HPDE6-E6E7 (cell line): Measurements from ENCODE around the gene CCL4L2.
A peak's percentile ranks its signal among the peaks of the same experiment; 100 is the strongest.
"Not testable (repeated sequence)": the region's sequence is repeated elsewhere in the genome, so short reads cannot be mapped to it uniquely, and the experiment has no call there.

Experiments
- DNase-seq: peaks from one replicate; pipeline ENCODE4 v3.0.0; 2011; ENCODE audit warnings: missing footprints; ENCODE audit errors: extremely low spot score

CCL4L2 gene

DNA sequence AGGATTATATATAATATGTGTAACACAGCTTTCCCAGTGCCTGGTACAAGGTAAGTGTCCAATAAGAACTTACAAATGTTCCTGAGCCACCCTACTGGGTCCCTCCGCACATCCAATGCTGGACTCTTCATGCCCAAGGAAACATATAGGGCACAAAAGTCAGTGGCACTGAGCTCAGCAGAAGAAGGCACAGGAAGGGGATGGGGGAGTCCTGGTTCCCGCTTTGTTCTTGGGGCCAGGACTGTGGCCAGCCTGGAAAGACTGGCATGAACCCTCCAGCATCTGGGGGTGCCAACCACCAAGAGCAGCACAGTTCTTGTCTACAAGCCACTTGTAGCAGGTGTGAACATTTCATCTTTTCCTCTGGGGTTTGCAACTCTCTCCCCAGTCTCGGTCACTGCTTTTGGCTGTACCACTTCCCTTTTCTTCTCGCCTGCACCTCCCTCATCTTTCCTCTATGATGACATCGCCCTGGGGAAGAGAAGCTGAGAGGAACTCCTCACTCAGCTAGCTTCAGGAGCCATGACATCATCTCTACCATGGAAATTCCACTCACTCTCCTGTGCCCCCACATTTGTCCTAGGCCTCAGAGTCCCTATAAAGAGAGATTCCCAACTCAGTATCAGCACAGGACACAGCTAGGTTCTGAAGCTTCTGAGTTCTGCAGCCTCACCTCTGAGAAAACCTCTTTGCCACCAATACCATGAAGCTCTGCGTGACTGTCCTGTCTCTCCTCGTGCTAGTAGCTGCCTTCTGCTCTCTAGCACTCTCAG is at the start of gene CCL4L2:
Gene CCL4L2 (plus strand): TSS at position 625 of the 773 bp plus-strand sequence.
- DNase-seq, result not testable (repeated sequence)

DNA sequence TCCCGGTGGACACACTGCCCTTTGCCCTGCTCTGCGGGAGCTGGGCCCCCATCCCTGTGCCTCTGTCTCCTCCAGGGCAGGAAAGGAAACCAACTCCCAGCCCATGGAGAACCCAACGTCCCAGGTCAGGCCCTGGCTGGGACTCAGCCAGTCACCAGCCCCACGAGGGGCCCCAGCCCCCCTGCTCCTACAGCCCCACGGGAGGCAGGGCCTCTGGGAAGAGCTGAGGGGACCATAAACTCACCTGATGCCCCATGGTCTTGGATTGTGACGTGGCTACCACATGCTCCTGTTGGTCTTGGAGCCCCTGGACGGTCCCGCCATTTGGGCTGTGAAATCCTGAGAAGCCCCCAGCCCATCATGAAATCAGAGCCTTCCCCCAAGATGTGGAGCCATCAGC is 42.0 kb upstream of the CCL4L2 start:
- DNase-seq, result not testable (repeated sequence)

DNA sequence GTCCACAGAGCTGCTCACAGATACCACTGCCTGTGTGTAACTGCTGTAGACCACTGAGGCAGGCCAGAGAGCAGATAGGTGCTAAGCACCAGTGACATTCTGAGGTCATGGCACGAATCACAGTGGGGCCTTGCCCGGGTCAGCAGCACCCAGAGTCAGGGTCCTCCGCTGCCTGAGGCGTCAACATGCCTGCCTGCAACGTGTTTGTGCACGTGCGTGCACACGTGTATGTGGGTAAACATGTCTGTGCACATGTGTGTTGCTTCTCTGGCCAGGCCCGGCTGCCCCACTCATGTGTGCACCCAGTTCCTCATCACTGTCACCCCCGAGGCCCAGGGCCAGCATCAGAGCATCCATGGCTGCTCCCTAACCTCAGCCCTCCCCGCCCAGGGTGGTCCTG is 34.3 kb upstream of the CCL4L2 start, which contains the start of gene TBC1D3B:
Gene TBC1D3B (minus strand): TSS at position 101 of the 400 bp plus-strand sequence. CDS start 1,586 bp downstream, outside the sequence.
- not testable (repeated sequence) for DNase-seq

DNA sequence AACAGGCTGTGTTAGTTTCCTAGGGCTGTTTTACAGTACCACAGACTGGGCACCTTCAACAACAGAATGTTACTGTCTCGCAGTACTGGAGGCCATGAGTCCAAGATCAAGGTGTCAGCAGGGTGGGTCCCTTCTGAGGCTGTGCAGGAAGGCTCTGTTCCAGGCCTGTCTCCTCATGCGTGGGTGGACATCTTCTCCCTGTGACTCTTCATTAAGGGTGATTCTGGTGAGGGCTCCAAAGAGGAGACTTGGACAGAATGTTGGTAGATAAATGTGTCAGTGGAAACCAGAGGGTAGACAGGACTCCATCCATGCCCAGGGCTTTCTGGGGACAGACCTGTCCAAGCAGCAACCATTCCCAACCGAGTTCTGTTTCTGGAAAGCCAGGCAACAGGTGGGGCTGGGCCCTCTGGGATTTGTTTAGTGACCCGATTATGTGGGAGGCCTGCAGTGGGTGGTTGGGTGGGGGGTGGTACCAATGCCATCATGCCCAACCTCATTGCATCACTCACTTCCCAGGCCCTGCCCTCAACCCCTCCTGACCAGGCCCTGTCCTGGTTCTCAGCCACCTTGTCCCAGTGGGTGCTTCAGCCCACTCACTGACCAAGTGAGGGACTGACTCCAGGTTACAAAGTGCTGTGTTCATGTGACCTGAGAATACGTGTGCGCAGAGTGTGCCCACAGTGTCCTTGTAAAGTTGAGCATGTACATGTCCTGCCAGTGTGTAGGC is 29.3 kb upstream of the CCL4L2 start:
- DNase-seq, result not testable (repeated sequence)

DNA sequence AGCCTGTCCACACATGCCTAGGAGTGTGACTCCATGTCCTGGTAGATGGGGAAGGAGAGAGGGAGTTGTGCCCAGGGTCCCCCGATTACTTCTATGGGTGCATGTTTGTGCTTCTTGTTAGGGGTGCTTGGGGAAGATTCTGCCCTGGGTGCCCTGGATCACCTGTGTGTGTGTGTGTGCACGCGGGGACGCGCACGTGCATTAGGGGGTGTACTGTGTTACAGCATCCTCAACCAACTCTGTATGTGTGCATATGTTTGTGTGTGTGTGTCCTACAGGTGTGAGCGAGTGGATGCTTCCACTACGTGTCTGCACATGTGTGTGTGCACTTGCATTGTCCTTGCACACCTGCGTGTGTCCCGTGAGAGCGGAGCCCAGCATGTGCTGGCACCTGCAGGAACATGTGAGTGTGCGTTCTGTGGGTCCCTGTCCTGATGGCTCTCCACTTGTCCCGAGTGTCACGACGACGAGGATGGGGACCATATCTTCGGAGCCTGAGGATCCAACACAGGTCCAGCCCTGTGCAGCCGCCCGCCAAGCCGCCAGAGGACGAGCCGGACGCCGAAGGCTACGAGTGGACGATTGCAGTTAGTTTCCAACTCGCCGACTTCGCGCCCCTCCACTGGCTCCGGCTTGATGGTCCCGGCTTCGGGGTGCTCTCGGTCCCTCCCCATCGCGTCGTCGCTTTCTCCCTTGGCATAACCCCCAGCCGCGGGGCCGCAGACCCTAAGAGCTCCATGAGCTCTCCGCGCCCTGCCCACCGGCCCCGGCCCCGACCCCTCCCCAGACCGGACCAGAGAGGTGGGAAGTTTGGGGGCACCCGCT is 28.5 kb upstream of the CCL4L2 start:
- DNase-seq, result no peak

DNA sequence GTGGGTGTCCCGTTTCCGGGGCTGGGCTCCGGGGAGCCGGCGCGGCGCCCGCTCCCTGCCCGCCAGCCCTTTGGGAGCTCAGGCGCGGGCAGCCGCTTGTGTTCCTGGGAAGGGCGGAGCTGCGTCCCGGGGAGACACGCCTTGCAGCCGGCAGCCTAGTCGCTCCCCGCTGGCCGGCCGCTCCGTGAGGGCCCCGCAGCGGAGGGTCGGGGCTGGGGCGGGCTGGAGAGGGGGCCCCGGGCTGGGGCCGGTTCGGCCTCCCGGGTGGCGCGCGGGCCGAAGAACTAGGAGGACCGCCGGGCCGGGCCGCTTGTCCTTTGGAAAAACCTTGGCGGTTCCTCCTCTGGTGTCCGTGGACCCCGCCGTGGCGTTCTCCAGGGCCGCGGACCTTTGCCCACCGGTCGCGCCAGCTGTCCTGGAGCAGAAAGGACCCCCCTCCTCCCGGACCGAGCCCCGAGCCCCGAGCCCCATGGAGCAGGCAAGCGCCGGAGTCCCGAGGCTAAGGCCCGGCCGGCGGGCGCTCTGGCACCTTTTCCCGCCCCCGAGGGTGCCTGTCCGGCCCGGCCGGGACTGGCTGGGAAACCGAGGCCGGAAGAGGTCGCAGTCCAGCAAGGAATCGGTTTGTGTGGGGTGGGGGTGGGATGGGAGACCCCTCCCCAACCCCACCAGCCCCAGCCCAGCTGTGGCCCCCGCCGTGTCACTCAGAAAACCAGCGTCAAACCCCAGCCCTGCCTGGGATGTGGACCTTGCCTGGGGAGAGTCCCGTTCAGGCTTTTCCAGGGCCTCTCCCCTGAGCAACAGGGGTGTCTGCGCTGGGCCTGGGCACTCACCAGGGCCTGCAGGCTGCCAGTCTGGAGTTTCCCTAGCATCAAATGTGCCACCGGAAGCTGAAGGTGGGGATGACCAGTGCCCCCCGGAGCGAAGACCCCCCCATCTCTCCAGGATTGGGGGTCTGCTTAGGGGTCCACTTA is 27.6 kb upstream of the CCL4L2 start:
- DNase-seq, result peak; percentile 72

DNA sequence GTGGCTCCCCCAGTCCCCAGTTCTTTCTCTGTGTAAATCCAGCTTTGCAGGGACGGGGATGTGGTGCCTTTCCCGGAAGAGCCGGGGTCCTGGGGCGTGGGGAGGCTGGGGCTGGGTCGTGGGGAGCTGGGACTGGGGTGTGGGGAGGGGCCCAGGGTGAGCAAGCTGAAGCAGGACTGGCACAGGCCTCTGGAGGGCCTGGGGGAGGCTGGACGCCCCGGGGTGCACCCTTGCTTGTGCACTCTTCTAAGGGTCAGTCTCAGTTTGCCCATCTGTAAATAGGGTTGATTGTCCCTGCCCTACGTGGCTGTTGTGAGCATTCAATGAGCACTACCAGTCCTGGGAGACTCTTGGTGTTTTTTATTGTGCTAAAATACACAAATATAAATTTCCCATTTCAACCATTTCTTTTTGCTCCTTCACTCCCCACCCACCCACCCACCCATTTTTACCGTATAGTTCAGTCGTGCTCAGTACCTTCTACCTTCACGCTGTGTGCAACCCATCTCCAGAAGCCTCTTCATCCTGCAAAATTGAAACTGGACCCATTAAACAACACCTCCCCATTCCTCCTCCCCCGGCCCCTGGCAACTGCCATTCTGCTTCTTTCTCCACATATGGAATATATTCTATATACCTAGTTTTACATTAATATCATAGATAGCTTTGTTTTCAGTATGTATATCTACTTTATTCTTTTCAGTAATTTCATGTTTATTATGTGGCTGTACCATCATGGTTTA is 26.7 kb upstream of the CCL4L2 start:
- no peak for DNase-seq

DNA sequence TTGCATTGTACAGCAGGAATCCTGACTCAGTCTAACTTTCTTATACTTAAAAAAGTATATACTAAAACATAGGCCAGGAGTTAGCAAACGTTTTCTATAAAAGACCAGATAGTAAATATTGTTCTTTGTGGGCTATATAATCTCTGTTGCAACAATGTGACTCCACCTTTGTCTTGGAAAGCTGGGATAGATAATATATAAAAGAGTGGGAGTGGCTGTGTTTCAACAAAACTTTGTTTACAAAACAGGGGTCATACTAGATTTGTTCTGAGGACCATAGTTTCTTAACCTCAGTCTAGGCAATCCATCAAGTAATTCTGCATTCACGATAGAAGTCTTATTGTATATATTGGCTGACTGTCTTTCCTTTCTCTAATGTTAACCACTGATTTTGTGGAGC is 25.4 kb upstream of the CCL4L2 start:
- DNase-seq, result no peak

DNA sequence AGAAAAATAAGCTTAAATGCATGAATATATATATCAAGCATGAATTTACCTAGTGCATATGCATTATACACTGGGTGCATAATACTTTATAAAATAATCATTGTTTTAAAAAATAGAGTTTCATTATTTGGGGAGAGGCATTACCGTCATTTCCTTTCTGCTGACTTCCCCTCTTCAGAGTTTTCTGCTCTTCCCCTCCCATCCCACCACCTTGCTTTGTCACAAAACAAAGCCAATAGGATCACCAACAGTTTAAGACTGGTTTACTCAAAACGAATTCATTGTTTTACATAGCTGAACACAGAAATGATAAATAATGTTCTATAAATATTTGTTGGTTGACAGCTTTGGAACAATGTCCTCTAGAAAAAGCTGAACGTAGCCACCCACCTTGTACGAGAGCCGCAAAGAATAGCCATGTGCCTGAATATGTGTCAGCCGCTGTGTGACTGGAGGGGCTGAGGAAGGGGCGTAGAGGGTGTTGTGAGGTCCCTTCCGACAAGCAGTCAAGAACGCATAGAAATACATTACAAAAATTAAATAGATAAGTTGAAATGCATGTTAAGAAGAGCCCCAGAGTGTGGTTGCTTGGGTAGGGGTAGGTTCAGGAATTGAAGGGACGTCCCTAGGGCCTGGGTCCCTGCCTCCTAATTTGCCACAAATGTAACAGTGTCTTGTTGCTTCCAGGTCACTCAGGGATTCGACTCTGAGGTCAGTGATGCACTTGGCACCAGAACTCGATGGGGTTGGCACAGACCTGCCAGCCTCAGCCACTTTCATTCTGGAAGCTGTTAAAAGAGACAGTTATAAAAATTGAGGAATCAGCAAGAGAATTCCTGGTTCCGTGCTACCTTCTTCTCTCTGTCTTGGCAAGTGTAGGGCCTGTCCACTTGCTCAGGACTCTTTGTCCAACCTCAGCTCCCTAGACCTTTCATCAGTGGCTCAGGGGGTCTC is 23.8 kb upstream of the CCL4L2 start:
- DNase-seq, result not testable (repeated sequence)

DNA sequence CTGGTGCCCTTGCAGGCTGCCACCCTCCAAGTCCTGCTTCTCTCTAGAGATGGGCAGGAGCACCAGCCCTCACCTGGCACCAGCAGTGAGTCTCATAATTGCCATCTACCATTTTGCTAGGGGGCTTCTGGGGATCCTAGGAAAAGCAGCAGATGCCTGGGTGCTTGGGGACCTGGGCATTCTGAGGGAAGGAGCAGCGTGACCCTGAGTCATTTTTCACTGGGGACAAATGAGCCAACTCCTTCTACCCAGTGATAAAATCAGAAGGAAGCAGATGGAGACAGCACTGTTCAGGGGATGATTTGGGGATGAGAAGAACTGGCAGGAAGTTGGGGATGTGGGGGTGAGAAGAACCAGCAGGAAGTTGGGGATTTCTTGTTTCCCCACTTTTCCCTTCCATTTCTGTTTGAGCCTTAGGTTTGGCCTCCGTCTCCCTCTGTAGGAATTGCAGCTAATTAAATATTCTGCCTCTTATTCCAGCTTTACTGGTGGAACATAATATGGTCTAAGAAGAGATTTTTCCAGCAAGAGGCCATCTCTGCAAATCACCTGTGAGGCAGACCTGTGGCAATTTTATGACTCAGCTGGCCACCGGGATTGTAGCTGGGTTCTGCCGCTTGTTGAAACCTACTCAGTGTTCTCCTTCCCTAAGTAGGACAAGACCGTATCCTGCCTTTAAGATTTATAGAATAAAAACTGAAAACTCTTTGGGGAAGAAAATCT is 22.8 kb upstream of the CCL4L2 start:
- DNase-seq, result not testable (repeated sequence)

DNA sequence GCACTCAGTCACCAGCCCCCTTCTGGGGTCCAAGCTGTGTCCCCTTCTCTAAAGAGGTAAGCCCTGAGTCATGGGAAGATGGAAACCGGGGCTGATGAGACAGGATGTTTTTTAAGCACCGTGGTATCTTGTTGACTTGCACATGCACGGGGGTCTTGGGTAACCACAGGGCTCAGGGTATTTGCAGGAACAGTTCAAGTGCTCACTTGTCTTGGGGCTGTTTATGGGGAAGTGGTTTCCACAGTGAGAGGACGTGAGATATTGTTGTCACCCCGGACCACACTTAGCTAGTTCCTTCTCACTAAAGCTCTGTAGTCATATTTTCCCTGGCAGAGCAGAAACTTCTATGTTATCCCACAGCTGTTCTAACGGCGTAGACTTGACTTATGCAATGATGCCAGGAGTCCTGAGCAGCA is 22.0 kb upstream of the CCL4L2 start:
- no peak for DNase-seq

DNA sequence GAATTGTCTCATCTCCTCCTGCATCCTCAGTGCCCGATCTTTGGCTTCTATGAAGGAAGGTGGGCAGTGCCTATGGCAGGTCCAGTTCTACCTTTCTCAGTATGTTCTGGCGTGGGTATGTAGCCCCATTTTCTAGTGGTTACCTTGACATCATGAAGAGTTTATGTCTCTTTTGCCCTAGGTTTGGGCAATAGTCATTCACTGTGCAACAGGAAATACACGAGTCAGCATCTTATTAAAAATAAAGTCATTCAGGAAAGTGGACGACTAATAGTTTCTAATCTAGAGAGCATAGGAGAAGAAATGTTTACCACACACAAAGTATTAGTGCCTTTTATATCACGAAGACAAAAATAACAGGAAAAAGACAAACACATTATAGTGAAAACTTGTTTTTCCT is 20.9 kb upstream of the CCL4L2 start:
- DNase-seq, result not testable (repeated sequence)

DNA sequence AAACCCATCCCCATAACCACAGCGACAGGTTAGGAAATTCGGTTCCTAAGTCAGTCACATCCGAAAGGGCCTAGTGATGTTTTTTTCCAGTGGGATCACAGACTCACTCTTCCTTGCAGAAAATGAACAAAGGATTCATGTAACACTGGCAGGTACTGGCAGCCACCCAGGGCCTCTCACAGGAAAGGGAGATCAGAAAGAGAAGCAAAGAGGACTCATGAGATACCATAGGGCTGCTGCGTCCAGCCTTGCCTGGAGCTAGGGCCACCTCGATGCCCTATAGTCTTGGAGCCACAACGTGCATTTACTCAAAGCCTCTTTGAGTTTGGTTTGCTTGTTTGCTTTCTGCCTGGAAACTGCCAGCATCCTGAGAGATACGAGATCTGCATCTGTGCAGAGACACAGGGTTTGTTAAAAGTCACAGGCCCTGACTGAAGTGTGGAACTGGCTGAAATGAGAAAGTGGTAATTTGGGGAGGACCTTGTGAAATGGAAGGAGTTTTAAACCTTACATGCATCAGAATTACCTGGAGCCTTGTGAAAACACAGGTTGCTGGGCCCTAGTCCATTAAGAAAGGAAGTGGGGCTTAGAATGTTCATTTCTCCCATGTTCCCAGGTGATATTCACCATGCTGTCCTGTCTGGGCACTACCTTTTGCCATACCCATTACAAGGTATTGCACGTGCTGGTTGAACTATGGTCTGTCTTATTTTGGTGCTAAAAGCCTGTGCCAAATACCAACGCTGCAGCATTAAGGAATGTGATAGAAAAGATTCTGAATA is 20.1 kb upstream of the CCL4L2 start:
- DNase-seq, result not testable (repeated sequence)

DNA sequence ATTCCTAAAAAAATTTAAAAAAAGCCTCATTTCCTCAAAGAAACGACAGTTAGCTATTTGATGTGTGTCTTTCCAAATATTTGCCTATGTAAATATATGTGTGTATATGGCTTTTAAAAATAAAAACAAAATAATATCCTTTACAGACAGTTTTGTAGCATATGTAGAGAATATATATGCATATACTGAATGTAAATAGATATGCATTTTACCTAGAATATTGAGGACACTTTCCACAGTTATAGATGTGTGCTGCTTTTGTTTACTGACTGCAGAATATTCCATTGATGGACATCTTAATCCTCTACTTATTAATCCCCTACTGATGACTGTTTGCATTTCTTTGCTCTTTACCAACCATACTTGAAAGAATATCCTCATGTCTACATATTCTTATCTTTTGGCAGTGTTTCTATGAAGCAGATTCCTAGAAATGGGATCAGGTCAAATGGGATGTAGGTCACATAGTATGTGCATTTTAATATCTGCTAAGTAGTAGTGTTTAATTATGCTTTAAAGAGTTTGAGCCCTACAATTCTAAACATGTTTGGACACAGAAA is 17.6 kb upstream of the CCL4L2 start:
- DNase-seq, result no peak

DNA sequence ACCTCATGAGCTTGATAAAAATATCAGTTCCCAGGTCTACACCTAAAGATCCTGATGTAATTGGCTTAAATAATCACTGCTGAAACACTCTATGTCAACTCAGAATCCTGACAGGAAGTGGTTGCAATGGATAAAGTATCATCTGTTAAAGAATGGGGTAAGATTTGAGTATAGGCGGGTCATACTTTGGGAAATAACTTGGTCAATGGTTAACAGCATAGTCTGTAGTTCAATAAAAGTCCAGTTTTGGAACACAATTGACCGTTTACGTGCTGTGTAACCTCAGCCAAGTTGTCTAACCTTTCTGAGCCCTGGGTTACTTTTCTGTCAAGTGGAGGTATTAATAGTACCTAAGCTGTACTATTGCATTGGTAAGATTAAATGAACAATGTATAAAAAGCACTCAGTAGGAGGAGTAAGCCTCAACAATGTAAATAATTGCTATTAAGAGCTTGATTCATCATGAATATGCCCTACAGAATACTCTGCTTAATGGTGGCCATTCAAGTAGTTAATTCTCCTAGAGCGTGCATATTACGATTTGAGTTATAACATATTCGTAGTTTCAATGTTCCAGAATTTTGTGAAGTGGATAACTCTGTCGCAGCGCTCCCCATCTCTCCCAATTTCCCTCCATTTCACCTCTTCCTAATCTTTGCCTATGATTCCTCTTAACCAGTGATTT is 16.6 kb upstream of the CCL4L2 start:
- DNase-seq, result not testable (repeated sequence)

DNA sequence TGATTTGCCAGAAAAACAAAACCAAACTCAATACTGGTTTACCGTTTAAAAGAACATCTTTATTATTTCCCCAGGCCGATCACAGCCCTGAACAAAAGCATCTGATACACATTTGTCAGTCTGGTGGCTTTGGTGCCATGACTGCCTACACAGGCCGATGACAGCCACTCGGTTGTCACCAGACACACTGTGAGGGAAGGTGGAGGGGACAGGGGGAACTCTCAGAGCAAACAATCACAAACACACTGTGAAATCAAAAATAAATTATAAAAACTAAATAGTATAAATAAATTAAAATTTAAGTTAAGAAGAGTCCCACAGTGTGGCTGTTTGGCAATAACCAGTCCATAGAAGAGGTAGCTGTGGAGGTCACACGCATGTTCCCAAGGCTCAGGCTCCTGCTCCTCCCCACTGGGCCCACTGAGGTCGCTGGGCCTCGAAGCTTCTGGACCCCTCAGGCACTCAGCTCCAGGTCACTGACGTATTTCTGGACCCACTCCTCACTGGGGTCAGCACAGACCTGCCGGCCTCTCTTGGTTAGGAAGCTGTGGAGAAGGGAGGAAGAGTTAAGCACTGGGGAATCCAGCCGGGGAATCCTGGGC is 15.9 kb upstream of the CCL4L2 start:
- not testable (repeated sequence) for DNase-seq
